Measurements from ENCODE around the gene PCDHGC4. TPM values are rescaled to one million over a fixed set of nuclear protein-coding genes. Genes with fewer than 3 reads are reported as not detected.
A peak's percentile ranks its signal among the peaks of the same experiment; 100 is the strongest.

The PCDHGC4 gene
- polyA plus RNA-seq, 1 experiment, result 0.46 TPM

- ChIA-PET CTCF (interaction anchor here (0.6 to 1.8 kb wide), 14 partner anchors 9 to 1125 kb away, joined by 3 to 13 read pairs (median 4); partner anchors contain the start of genes PCDHGA10 and PCDHGC3), POLR2A (interaction anchor here (0.6 to 2.0 kb wide), 5 partner anchors 13 to 32 kb away, joined by 3 to 9 read pairs (median 4); partner anchors contain the start of gene PCDHGC3)
- Histone ChIP-seq H3K27ac (ENCODE audit: low read depth, low read length) (peak within 1 kb of the TSS; percentile 65), H3K27me3 (ENCODE audit: control insufficient read depth, insufficient read depth, low read length) (no peaks in the 10 kb centered on the region), H3K4me3 (ENCODE audit: low read depth, low read length) (peak within 1 kb of the TSS; percentile 38), H3K9me3 (ENCODE audit: control insufficient read depth, insufficient read depth, low read length) (peaks cover 26% of the 10 kb centered on the region)
- no peak for TF ChIP-seq CTCF (IDR thresholded peaks at IDR 0.05; ENCODE audit: low read depth, low read length)
- DNase-seq (ENCODE audit: low read depth, low spot score), result peak; percentile 56
Measured at GRCh38 chr5:141488591-141489561, 4.0 kb downstream of the PCDHGC4 start, which contains the start of gene PCDHGC5. Gene PCDHGC5, plus strand, starts transcription at chr5:141489081. Its CDS starts 160 bp downstream, at chr5:141489241.

GRCh38 chr5:141489841-141490240, 5.0 kb downstream of the PCDHGC4 start:
- POLR2A ChIA-PET, result interaction anchor here (2.0 kb wide), 1 partner anchor 32 kb away, joined by 9 read pairs; no protein-coding TSS in a partner anchor
- Histone ChIP-seq H3K27ac (ENCODE audit: low read depth, low read length) (peak overlapping the region; percentile 65), H3K4me3 (ENCODE audit: low read depth, low read length) (no peak overlapping the region)

DNA sequence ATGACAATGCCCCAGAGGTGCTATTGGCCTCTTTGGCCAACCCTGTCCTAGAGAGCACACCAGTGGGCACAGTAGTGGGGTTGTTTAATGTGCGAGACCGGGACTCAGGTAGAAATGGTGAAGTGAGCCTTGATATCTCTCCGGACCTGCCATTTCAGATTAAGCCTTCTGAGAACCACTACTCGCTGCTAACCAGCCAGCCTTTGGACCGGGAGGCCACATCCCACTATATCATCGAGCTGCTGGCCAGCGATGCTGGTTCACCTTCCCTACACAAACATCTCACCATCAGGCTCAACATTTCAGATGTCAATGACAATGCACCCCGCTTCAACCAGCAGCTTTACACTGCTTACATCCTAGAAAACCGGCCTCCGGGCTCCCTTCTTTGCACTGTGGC, 5.4 kb downstream of the PCDHGC4 start:
- no peaks in the 10 kb centered on the region for H3K27me3 ChIP-seq (ENCODE audit: control insufficient read depth, insufficient read depth, low read length)
- no peak overlapping the region for H3K4me3 ChIP-seq (ENCODE audit: low read depth, low read length)
- POLR2A ChIA-PET, result no interaction called here
- H3K9me3 ChIP-seq (ENCODE audit: control insufficient read depth, insufficient read depth, low read length), result peaks cover 18% of the 10 kb centered on the region
- no peak overlapping the region for H3K27ac ChIP-seq (ENCODE audit: low read depth, low read length)
- CTCF ChIA-PET, result interaction anchor here (1.7 kb wide), 1 partner anchor 67 kb away, joined by 11 read pairs; no protein-coding TSS in a partner anchor
- no peak for DNase-seq (ENCODE audit: low read depth, low spot score)
- TF ChIP-seq CTCF (IDR thresholded peaks at IDR 0.05; ENCODE audit: low read depth, low read length), result no peak

More at GRCh38 chr5:141489841-141490240, 5.0 kb downstream of the PCDHGC4 start:
- Histone ChIP-seq H3K9me3 (ENCODE audit: control insufficient read depth, insufficient read depth, low read length) (peaks cover 22% of the 10 kb centered on the region), H3K27me3 (ENCODE audit: control insufficient read depth, insufficient read depth, low read length) (no peaks in the 10 kb centered on the region)
- no peak for TF ChIP-seq CTCF (IDR thresholded peaks at IDR 0.05; ENCODE audit: low read depth, low read length)
- DNase-seq (ENCODE audit: low read depth, low spot score), result no peak
- CTCF ChIA-PET, result interaction anchor here (1.6 to 1.7 kb wide), 2 partner anchors 68 to 74 kb away, joined by 7 to 11 read pairs; no protein-coding TSS in a partner anchor

- H3K4me3 ChIP-seq (ENCODE audit: low read depth, low read length), result no peak overlapping the region
- CTCF ChIA-PET, result no interaction called here
- POLR2A ChIA-PET, result no interaction called here
- H3K27me3 ChIP-seq (ENCODE audit: control insufficient read depth, insufficient read depth, low read length), result no peaks in the 10 kb centered on the region
- no peak for TF ChIP-seq CTCF (IDR thresholded peaks at IDR 0.05; ENCODE audit: low read depth, low read length)
- DNase-seq (ENCODE audit: low read depth, low spot score), result no peak
- H3K9me3 ChIP-seq (ENCODE audit: control insufficient read depth, insufficient read depth, low read length), result peaks cover 13% of the 10 kb centered on the region
- no peak overlapping the region for H3K27ac ChIP-seq (ENCODE audit: low read depth, low read length)
Measured at GRCh38 chr5:141490771-141491170, 5.9 kb downstream of the PCDHGC4 start.
